HepG2 (cell line): ENCODE data around the gene CDK5RAP2.

Experiments
- CCAR2 ChIP-seq: fragments of 200-400 bp; formaldehyde crosslinking; optimal IDR thresholded peaks from 2 replicates; pipeline ENCODE3; 2018; ENCODE audit warnings: low read depth, mild to moderate bottlenecking, low read length, moderate library complexity
- CTCF ChIP-seq: sonication (generic); formaldehyde crosslinking; IDR thresholded peaks from 2 replicates; pipeline ENCODE4 v1.5.0; 2020; ENCODE audit warnings: mild to moderate bottlenecking, missing genetic modification reagents, moderate library complexity
- GFI1 ChIP-seq: sonication (generic); formaldehyde crosslinking; IDR thresholded peaks from 2 replicates; pipeline ENCODE4 v1.5.0; 2020; ENCODE audit warnings: missing genetic modification reagents, mild to moderate bottlenecking, borderline replicate concordance
- HNRNPUL1 ChIP-seq: fragments of 200-400 bp; formaldehyde crosslinking; IDR thresholded peaks from 2 replicates; pipeline ENCODE4 v1.6.1; 2017; ENCODE audit warnings: low read depth, mild to moderate bottlenecking, low read length, moderate library complexity
- TF ChIP-seq, protein P1 (sequence below): sonication (generic); formaldehyde crosslinking; IDR thresholded peaks from 2 replicates; pipeline ENCODE4 v1.8.1; 2022; ENCODE audit warnings: low read depth, mild to moderate bottlenecking, missing genetic modification reagents
- TF ChIP-seq, protein P2 (sequence below): IDR thresholded peaks from 2 replicates; pipeline ENCODE4 v1.6.1; 2016; ENCODE audit warnings: mild to moderate bottlenecking, missing biosample characterization, missing genetic modification reagents

GRCh38 chr9:120611690-120612068, 31.7 kb upstream of the CDK5RAP2 start:
- TF ChIP-seq GFI1 (CRISPR knock-in tag): no peak
- TF ChIP-seq, protein P1, sequence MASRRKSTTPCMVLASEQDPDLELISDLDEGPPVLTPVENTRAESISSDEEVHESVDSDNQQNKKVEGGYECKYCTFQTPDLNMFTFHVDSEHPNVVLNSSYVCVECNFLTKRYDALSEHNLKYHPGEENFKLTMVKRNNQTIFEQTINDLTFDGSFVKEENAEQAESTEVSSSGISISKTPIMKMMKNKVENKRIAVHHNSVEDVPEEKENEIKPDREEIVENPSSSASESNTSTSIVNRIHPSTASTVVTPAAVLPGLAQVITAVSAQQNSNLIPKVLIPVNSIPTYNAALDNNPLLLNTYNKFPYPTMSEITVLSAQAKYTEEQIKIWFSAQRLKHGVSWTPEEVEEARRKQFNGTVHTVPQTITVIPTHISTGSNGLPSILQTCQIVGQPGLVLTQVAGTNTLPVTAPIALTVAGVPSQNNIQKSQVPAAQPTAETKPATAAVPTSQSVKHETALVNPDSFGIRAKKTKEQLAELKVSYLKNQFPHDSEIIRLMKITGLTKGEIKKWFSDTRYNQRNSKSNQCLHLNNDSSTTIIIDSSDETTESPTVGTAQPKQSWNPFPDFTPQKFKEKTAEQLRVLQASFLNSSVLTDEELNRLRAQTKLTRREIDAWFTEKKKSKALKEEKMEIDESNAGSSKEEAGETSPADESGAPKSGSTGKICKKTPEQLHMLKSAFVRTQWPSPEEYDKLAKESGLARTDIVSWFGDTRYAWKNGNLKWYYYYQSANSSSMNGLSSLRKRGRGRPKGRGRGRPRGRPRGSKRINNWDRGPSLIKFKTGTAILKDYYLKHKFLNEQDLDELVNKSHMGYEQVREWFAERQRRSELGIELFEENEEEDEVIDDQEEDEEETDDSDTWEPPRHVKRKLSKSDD: no peak
- TF ChIP-seq, protein P2, sequence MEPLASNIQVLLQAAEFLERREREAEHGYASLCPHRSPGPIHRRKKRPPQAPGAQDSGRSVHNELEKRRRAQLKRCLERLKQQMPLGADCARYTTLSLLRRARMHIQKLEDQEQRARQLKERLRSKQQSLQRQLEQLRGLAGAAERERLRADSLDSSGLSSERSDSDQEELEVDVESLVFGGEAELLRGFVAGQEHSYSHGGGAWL (CRISPR knock-in tag): no peak
- TF ChIP-seq CTCF (CRISPR knock-in tag): no peak
- TF ChIP-seq HNRNPUL1: no peak
- no peak for TF ChIP-seq CCAR2
